GM12892 (cell line): Measurements from ENCODE around the gene PPARD.

Source experiments
- DNase-seq: peaks from one replicate; pipeline ENCODE4 v3.0.0; 2011; ENCODE audit not compliant: insufficient read length
- FAIRE-seq: peaks from 2 replicates; lab custom pipeline; 2011; peaks lifted over from hg19 to GRCh38; lab: Jason Lieb, UNC
- POLR2A ChIP-seq: IDR thresholded peaks from 2 replicates; pipeline ENCODE4 v1.6.1; 2011; ENCODE audit warnings: low read depth, low read length, control low read depth
- POLR2AphosphoS5 ChIP-seq: IDR thresholded peaks from 2 replicates; pipeline ENCODE4 v1.6.1; 2011; ENCODE audit warnings: low read depth, low read length, control low read depth
- TAF1 ChIP-seq: IDR thresholded peaks from 2 replicates; pipeline ENCODE4 v1.6.1; 2011; ENCODE audit warnings: low read depth, mild to moderate bottlenecking, control low read depth, low read length, borderline replicate concordance

Gene PPARD

GRCh38 chr6:35343092-35343834, 905 bp downstream of the PPARD start:
- TF ChIP-seq POLR2A (no peak), POLR2AphosphoS5 (no peak), TAF1 (no peak)
- FAIRE-seq (no peak), DNase-seq (no peak)

- FAIRE-seq (no peak), DNase-seq (no peak)
- TF ChIP-seq POLR2A: no peak
- no peak for TF ChIP-seq TAF1
- TF ChIP-seq POLR2AphosphoS5: no peak
These were observed 1.6 kb downstream of the PPARD start for GRCh38 chr6:35343835-35344550.

- DNase-seq: no peak
- TF ChIP-seq POLR2AphosphoS5: no peak
- no peak for TF ChIP-seq POLR2A
- no peak for TF ChIP-seq TAF1
These were observed 9.1 kb downstream of the PPARD start for GRCh38 chr6:35351422-35351821.

GRCh38 chr6:35352735-35353134, 10.4 kb downstream of the PPARD start:
- no peak for TF ChIP-seq POLR2AphosphoS5
- no peak for TF ChIP-seq TAF1
- TF ChIP-seq POLR2A: no peak
- FAIRE-seq (no peak), DNase-seq (no peak)

More at GRCh38 chr6:35351422-35351821, 9.1 kb downstream of the PPARD start:
- FAIRE-seq: no peak

GRCh38 chr6:35354361-35355135, 12.2 kb downstream of the PPARD start:
- DNase-seq: no peak
- peak; percentile 42 for FAIRE-seq
- TF ChIP-seq TAF1 (no peak), POLR2AphosphoS5 (no peak), POLR2A (no peak)

- DNase-seq (no peak), FAIRE-seq (no peak)
- TF ChIP-seq POLR2AphosphoS5: no peak
- TF ChIP-seq TAF1: no peak
- TF ChIP-seq POLR2A: no peak
These were observed 14.0 kb downstream of the PPARD start for GRCh38 chr6:35356391-35356790.

GRCh38 chr6:35357677-35358076, 15.3 kb downstream of the PPARD start:
- TF ChIP-seq TAF1 (no peak), POLR2A (no peak), POLR2AphosphoS5 (no peak)
- FAIRE-seq: no peak

GRCh38 chr6:35358086-35358485, 15.7 kb downstream of the PPARD start:
- TF ChIP-seq POLR2AphosphoS5: no peak
- FAIRE-seq: no peak
- no peak for DNase-seq

More at GRCh38 chr6:35357677-35358076, 15.3 kb downstream of the PPARD start:
- DNase-seq: no peak

GRCh38 chr6:35359346-35359743, 17.0 kb downstream of the PPARD start:
- TF ChIP-seq TAF1 (no peak), POLR2A (no peak), POLR2AphosphoS5 (no peak)
- DNase-seq (no peak), FAIRE-seq (no peak)

GRCh38 chr6:35359744-35360348, 17.5 kb downstream of the PPARD start:
- FAIRE-seq (no peak), DNase-seq (no peak)
- no peak for TF ChIP-seq POLR2AphosphoS5
- TF ChIP-seq TAF1: no peak
- TF ChIP-seq POLR2A: no peak
